Smooth muscle cell (in vitro differentiated cells): Measurements from ENCODE around the gene SLX9. TPM values are rescaled to one million over a fixed set of nuclear protein-coding genes. Genes with fewer than 3 reads are reported as not detected.

ENCODE experiments used
- DNase-seq: peaks from one replicate; lab custom pipeline; 2025; ENCODE audit not compliant: unreplicated experiment; lab: John Stamatoyannopoulos, UW
- H2AFZ ChIP-seq: fragments of 200-600 bp; sonication (generic); 2 replicates; pipeline ENCODE4 v1.6.0; 2016; ENCODE audit warnings: antibody characterized with exemption, low read depth, mild to moderate bottlenecking
- H3F3A ChIP-seq: fragments of 200-600 bp; sonication (generic); 2 replicates; pipeline ENCODE4 v1.6.0; 2017; ENCODE audit warnings: antibody characterized with exemption, low read depth
- H3K27ac ChIP-seq: fragments of 200-600 bp; sonication (generic); 2 replicates; pipeline ENCODE4 v1.5.1; 2016; ENCODE audit warnings: low read depth, mild to moderate bottlenecking
- H3K27me3 ChIP-seq: fragments of 200-600 bp; sonication (generic); 2 replicates; pipeline ENCODE4 v1.6.1; 2016; ENCODE audit warnings: low read depth, mild to moderate bottlenecking
- H3K36me3 ChIP-seq: fragments of 200-600 bp; sonication (generic); 2 replicates; pipeline ENCODE4 v1.5.1; 2016; ENCODE audit warnings: low read depth
- H3K4me1 ChIP-seq: fragments of 200-600 bp; sonication (generic); 2 replicates; pipeline ENCODE4 v1.5.1; 2016; ENCODE audit warnings: low read depth
- H3K4me2 ChIP-seq: fragments of 200-600 bp; sonication (generic); 2 replicates; pipeline ENCODE4 v1.6.0; 2016; ENCODE audit warnings: mild to moderate bottlenecking
- H3K4me3 ChIP-seq: fragments of 200-600 bp; sonication (generic); 2 replicates; pipeline ENCODE4 v1.5.1; 2016; ENCODE audit warnings: mild to moderate bottlenecking
- H3K79me2 ChIP-seq: fragments of 200-600 bp; sonication (generic); 2 replicates; pipeline ENCODE4 v1.6.0; 2016; ENCODE audit warnings: low read depth, mild to moderate bottlenecking
- H3K9ac ChIP-seq: fragments of 200-600 bp; sonication (generic); 2 replicates; pipeline ENCODE4 v1.6.0; 2016; ENCODE audit warnings: low read depth
- H3K9me3 ChIP-seq: fragments of 200-600 bp; sonication (generic); replicated peaks from 2 replicates; pipeline ENCODE4 v1.5.1; 2016; ENCODE audit warnings: low read depth
- H4K20me1 ChIP-seq: fragments of 200-600 bp; sonication (generic); 2 replicates; pipeline ENCODE4 v1.6.0; 2016; ENCODE audit warnings: low read depth
- WGBS: methylation state at CpG from one replicate; pipeline ENCODE4 v1.1.7; 2016; ENCODE audit warnings: low lambda C conversion rate; 5-methylcytosine and 5-hydroxymethylcytosine counted together
- polyA plus RNA-seq: library from polyadenylated mRNA; unstranded; fragments of >200 nt; fragmentation: Nextera tagmentation; extraction: Ambion mirVana; gene quantifications from 2 replicates; pipeline ENCODE4 v1.2.1, GENCODE V29; 2016
- total RNA-seq: library from RNA; depleted of rRNA; stranded (reverse); fragments of >200 nt; gene quantifications from 2 replicates; pipeline ENCODE4 v1.2.3, GENCODE V29; 2014
- TF ChIP-seq, protein P1 (sequence below): fragments of 200-600 bp; sonication (generic); IDR thresholded peaks from 2 replicates; pipeline ENCODE4 v1.5.1; 2017; ENCODE audit warnings: borderline replicate concordance, mild to moderate bottlenecking, antibody characterized with exemption; ENCODE audit not compliant: insufficient read depth, poor library complexity, severe bottlenecking

The SLX9 gene
- total and polyA plus RNA-seq, 2 experiments from 2014 or later, result 13.9 to 26.6 TPM

DNA sequence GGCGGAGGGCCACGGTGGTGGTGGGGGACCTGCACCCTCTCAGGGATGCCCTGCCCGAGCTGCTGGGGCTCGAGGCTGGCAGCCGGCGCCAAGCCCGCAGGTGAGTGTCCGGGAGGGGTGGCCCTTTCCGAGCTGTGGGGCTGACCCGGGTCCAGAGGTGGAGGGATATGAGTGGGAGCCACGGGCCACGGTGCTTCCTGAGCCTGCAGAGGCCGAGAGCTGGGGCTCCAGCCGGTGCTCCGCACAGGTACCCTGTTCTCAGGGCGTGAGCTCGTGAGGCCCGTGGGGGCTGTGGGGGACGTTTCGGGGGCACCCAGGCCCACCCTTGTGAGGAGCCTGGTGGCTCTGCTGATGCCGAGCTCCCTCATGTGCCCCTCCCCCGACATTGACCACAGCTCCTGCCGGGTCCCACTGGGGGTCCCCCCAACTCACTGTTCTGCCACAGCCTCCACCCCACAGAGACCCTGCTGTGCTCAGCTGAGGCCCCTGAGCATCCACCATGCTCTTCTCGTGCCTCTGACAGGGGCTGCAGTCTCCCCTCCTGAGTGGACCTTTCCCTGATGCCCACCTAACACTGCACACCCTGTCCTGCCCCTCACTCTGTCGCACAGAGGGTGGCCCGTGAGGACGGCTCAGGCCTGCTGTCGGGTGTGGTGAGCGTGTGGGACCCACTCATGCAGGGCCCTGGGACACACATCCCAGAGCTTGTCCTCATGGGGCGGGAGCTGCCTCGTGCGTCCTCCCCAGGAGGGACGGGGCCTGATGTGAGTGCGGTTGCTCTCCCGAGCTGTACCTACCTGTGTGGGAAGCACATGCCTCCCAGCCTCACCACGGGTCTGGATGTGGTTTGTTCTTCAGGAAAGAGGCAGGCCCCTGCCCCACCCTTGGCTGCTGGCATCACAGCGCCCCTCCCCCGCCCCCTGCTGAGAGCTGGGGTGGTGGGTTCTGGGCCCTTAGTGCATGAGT lies 27.5 kb downstream of the SLX9 start:
- no peaks in the 10 kb centered on the region for H3K36me3 ChIP-seq
- H3K27ac ChIP-seq, result no peak overlapping the region
- peaks cover 35% of the 10 kb centered on the region for H3K4me1 ChIP-seq
- H3K4me2 ChIP-seq, result no peak overlapping the region
- DNase-seq, result no peak
- no peak overlapping the region for H2AFZ ChIP-seq
- WGBS, result 92% methylated on average over 31 of the region's 38 CpGs
- no peaks in the 10 kb centered on the region for H4K20me1 ChIP-seq
- no peaks in the 10 kb centered on the region for H3K9me3 ChIP-seq
- TF ChIP-seq, protein P1, sequence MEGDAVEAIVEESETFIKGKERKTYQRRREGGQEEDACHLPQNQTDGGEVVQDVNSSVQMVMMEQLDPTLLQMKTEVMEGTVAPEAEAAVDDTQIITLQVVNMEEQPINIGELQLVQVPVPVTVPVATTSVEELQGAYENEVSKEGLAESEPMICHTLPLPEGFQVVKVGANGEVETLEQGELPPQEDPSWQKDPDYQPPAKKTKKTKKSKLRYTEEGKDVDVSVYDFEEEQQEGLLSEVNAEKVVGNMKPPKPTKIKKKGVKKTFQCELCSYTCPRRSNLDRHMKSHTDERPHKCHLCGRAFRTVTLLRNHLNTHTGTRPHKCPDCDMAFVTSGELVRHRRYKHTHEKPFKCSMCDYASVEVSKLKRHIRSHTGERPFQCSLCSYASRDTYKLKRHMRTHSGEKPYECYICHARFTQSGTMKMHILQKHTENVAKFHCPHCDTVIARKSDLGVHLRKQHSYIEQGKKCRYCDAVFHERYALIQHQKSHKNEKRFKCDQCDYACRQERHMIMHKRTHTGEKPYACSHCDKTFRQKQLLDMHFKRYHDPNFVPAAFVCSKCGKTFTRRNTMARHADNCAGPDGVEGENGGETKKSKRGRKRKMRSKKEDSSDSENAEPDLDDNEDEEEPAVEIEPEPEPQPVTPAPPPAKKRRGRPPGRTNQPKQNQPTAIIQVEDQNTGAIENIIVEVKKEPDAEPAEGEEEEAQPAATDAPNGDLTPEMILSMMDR, result no peak
- no peak overlapping the region for H3K9ac ChIP-seq
- H3K79me2 ChIP-seq, result peaks cover 11% of the 10 kb centered on the region
- H3K27me3 ChIP-seq, result no peaks in the 10 kb centered on the region
- H3K4me3 ChIP-seq, result no peak overlapping the region
- peaks cover 14% of the 10 kb centered on the region for H3F3A ChIP-seq

DNA sequence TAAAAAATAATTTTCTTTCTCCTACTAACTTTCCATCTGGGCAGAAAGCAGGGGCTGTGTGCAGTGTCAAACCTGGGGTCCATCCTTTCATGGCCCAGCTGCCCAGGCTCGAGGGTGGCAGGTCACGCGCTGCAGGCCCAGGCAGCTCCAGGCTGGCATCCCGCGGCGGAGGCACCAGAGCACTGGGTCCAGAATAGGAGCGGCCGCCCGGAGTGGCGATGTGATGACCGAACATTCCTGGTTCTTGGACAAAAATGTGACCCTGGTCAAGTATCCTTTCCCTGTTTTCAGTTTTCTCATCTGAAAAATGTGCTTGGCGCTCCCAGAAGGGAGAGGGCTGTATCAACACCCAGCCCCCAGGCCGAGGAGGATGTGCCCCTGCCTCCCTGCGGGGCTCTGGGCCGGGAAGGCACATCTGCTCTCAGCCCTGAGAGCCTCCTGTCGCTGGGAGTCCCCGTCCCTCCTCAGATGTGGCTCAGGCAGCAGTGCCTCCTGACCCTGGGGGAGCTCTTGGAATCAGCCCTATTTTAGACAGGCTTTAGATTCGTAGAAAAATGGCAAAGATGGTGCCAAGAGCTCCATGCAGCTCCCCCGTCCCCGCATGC lies 29.3 kb downstream of the SLX9 start:
- H3K27me3 ChIP-seq, result no peaks in the 10 kb centered on the region
- peak overlapping the region; percentile 81 for H3K27ac ChIP-seq
- H3K79me2 ChIP-seq, result peaks cover 2% of the 10 kb centered on the region
- peak overlapping the region; percentile 23 for H3K9ac ChIP-seq
- H3K36me3 ChIP-seq, result no peaks in the 10 kb centered on the region
- no peaks in the 10 kb centered on the region for H3K9me3 ChIP-seq
- peaks cover 11% of the 10 kb centered on the region for H3F3A ChIP-seq
- 83% methylated on average over 20 of the region's 20 CpGs for WGBS
- H2AFZ ChIP-seq, result no peak overlapping the region
- DNase-seq, result no peak
- H3K4me3 ChIP-seq, result no peak overlapping the region
- peaks cover 18% of the 10 kb centered on the region for H3K4me1 ChIP-seq
- H4K20me1 ChIP-seq, result no peaks in the 10 kb centered on the region
- H3K4me2 ChIP-seq, result peak overlapping the region; percentile 70
- TF ChIP-seq, protein P1, result no peak

DNA sequence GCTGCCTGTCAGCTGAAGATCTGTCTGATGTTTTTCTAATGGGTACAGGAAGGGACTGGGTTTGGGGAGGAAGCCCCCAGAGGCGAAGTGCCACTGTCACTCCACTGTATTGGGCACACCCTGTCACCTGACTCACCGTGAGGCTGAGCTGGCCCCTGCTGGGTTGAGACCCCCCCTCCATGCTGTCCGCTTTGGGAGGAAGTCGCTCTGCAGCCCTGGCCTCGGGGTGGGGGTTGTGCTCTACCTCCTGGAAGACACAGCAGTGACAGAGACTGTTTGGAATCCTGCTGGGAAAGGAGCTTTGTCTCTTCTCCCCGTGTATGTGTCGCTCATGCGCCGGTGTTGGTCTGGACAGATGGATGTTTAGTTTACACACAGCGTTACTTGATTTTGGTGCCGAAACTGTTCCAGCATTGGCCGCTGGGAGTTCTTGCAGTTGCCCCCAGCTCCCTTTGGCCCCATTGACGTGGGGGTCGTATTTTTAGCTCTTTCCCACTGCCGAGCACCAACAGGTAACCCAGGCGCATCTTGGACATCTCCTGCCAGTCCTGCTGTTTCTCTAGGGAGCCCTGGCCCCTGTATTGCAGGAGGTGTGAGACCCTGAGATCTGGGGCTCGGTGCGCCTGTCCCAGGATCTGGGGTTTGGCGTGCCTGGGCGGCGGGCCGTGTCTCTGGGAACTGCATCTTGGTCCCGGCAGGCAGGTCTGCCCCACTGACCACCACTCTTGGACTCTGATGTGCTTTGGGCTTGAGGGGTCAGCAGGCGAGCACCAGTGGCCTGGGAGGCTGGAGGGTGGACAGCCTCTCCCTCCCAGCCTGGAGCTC lies 30.3 kb downstream of the SLX9 start:
- Histone ChIP-seq H2AFZ (peak overlapping the region; percentile 40), H3K9ac (peak overlapping the region; percentile 23), H3K27me3 (no peaks in the 10 kb centered on the region), H4K20me1 (no peaks in the 10 kb centered on the region), H3K4me3 (no peak overlapping the region), H3K79me2 (peaks cover 4% of the 10 kb centered on the region), H3F3A (peaks cover 11% of the 10 kb centered on the region), H3K9me3 (no peaks in the 10 kb centered on the region), H3K27ac (peak overlapping the region; percentile 81), H3K36me3 (no peaks in the 10 kb centered on the region), H3K4me2 (peak overlapping the region; percentile 70), H3K4me1 (peaks cover 12% of the 10 kb centered on the region)
- DNase-seq, result no peak
- 51% methylated on average over 24 of the region's 24 CpGs for WGBS
- TF ChIP-seq, protein P1, result no peak
